ENCODE results near the gene MRPL36. TPM values are rescaled to one million over a fixed set of nuclear protein-coding genes. Genes with fewer than 3 reads are reported as not detected.

Gene MRPL36
- total RNA-seq, 1 experiment from 2014 or later, result 79.9 TPM

- no peaks in the 10 kb centered on the region for H3K27me3 ChIP-seq (ENCODE audit: control insufficient read depth, insufficient read depth, low read length)
- H3K27ac ChIP-seq (ENCODE audit: low read length), result no peak overlapping the region
- no peaks in the 10 kb centered on the region for H3K36me3 ChIP-seq (ENCODE audit: control insufficient read depth, insufficient read depth, low read length)
- no peaks in the 10 kb centered on the region for H3K9me3 ChIP-seq (ENCODE audit: control insufficient read depth, insufficient read depth, low read depth, low read length)
- no TSS peak for BruUV-seq (replicated peaks)
- DNase-seq (ENCODE audit: low read depth, low spot score) (no peak), ATAC-seq (no peak)
- TF ChIP-seq REST (IDR thresholded peaks at IDR 0.05; ENCODE audit: insufficient read depth in 1 of 2, low read depth in 2 of 2, low read length in 1 of 2) (no peak), SIN3A (IDR thresholded peaks at IDR 0.05; ENCODE audit: borderline replicate concordance, insufficient read depth, low read depth, low read length) (no peak)
- H3K4me1 ChIP-seq (ENCODE audit: control insufficient read depth, insufficient read depth, low read length), result no peaks in the 10 kb centered on the region
- CTCF ChIA-PET, result no interaction called here
- H3K4me3 ChIP-seq (ENCODE audit: low read depth in 2 of 2, low read length in 2 of 2), result no peak overlapping the region
- intact Hi-C loops (cut with micrococcal nuclease; ENCODE audit: unreplicated experiment), result no loop called here
- POLR2A ChIA-PET, result no interaction called here
- in situ Hi-C loops (cut with HindIII; ENCODE audit: low pct_unique_long_range_greater_than_20kb, low sequenced_read_pairs), result no loop called here
Observed at GRCh38 chr5:1847056-1847455, 47.4 kb upstream of the MRPL36 start.

GRCh38 chr5:1846583-1846982, 46.9 kb upstream of the MRPL36 start:
- ChIA-PET CTCF (no interaction called here), POLR2A (no interaction called here)
- Histone ChIP-seq H3K4me1 (ENCODE audit: control insufficient read depth, insufficient read depth, low read length) (no peaks in the 10 kb centered on the region), H3K27ac (ENCODE audit: low read length) (no peak overlapping the region), H3K27me3 (ENCODE audit: control insufficient read depth, insufficient read depth, low read length) (no peaks in the 10 kb centered on the region), H3K9me3 (ENCODE audit: control insufficient read depth, insufficient read depth, low read depth, low read length) (no peaks in the 10 kb centered on the region), H3K36me3 (ENCODE audit: control insufficient read depth, insufficient read depth, low read length) (no peaks in the 10 kb centered on the region), H3K4me3 (ENCODE audit: low read depth in 2 of 2, low read length in 2 of 2) (no peak overlapping the region)
- DNase-seq (ENCODE audit: low read depth, low spot score) (no peak), ATAC-seq (no peak)
- no peak for TF ChIP-seq REST (IDR thresholded peaks at IDR 0.05; ENCODE audit: insufficient read depth in 1 of 2, low read depth in 2 of 2, low read length in 1 of 2)
- TF ChIP-seq CTCF (IDR thresholded peaks at IDR 0.05), result no peak
- TF ChIP-seq POLR2AphosphoS5 (IDR thresholded peaks at IDR 0.05; ENCODE audit: low read depth, low read length), result no peak
- no peak for TF ChIP-seq SIN3A (IDR thresholded peaks at IDR 0.05; ENCODE audit: borderline replicate concordance, insufficient read depth, low read depth, low read length)
- no peak for TF ChIP-seq TCF7L2 (IDR thresholded peaks at IDR 0.05; ENCODE audit: low read depth, low read length)
- no TSS peak for BruUV-seq (replicated peaks)
- in situ Hi-C loops (cut with HindIII; ENCODE audit: low pct_unique_long_range_greater_than_20kb, low sequenced_read_pairs), result no loop called here
- intact Hi-C loops (cut with micrococcal nuclease; ENCODE audit: unreplicated experiment), result no loop called here
